K562 (cell line): ENCODE results near the gene GPR107. TPM values are rescaled to one million over a fixed set of nuclear protein-coding genes. Genes with fewer than 3 reads are reported as not detected.

Experiments used
- ATAC-seq: fragments of 200-7000 bp; cut with Tn5 transposase; 3 replicates; pipeline ENCODE4 v1.9.1; 2020; ENCODE audit warnings: moderate library complexity
- BruUV-seq: library from RNA; stranded (reverse); fragments of 400-500 nt; replicated peaks from 2 replicates; lab custom pipeline; 2021; lab: Mats Ljungman, UMichigan
- CTCF ChIA-PET: fragments of 300-600 bp; formaldehyde crosslinking; extraction: SDS; loops from one replicate; lab custom pipeline; 2021; ENCODE audit warnings: low intra/inter-chr PET ratio; lab: Yijun Ruan, JAX
- POLR2A ChIA-PET: fragments of 300-600, 350-650 bp; sonication (Branson Sonifier 250); formaldehyde crosslinking; extraction: SDS; loops from one replicate; lab custom pipeline; 2021; ENCODE audit warnings: antibody characterized with exemption, inconsistent platforms; lab: Yijun Ruan, JAX
- DNase-seq, 4 experiments: peaks; one replicate each; pipeline versions ENCODE4 v3.0.0 to v3.0.0-alpha.2; 2011 to 2018; ENCODE audit warnings: low spot score in 3 of 4, mixed read lengths in 3 of 4; ENCODE audit errors: extremely low read depth in 1 of 4
- FAIRE-seq: peaks from 2 replicates; lab custom pipeline; 2011; peaks lifted over from hg19 to GRCh38; lab: Jason Lieb, UNC
- H2AFZ ChIP-seq: 2 replicates; pipeline ENCODE4 v1.6.0; 2011; ENCODE audit warnings: low read depth, low read length, control low read depth, inconsistent platforms
- H3K27ac ChIP-seq: fragments of 200-600 bp; 3 replicates; pipeline ENCODE4 v1.8.0; 2011; ENCODE audit warnings: low read depth, mild to moderate bottlenecking, control low read depth, inconsistent platforms, low read length, moderate library complexity, mixed read lengths; ENCODE audit errors: extremely low read depth
- H3K27me3 ChIP-seq, 2 experiments: fragments of 300-600 bp in 1 of 2; 2 replicates in 1 of 2; 3 replicates in 1 of 2; pipeline versions ENCODE4 v1.6.0 to v1.8.0; 2011; ENCODE audit warnings: inconsistent platforms in 2 of 2, low read length in 2 of 2, mild to moderate bottlenecking in 1 of 2, mixed read lengths in 1 of 2, moderate library complexity in 1 of 2; ENCODE audit not compliant: control insufficient read depth in 2 of 2, insufficient read depth in 2 of 2
- H3K36me3 ChIP-seq: fragments of 300-600 bp; 3 replicates; pipeline ENCODE4 v1.8.0; 2011; ENCODE audit warnings: mild to moderate bottlenecking, low read length, inconsistent platforms; ENCODE audit not compliant: control insufficient read depth, insufficient read depth
- H3K4me1 ChIP-seq, 2 experiments: fragments of 200-600 bp in 1 of 2; replicated peaks in 1 of 2; 2 replicates in 1 of 2; 3 replicates in 1 of 2; pipeline versions ENCODE4 v1.5.1 to v1.8.0; 2011; ENCODE audit warnings: inconsistent platforms in 2 of 2, low read length in 2 of 2, mild to moderate bottlenecking in 1 of 2, mixed read lengths in 1 of 2, moderate library complexity in 1 of 2; ENCODE audit not compliant: control insufficient read depth in 2 of 2, insufficient read depth in 2 of 2
- H3K4me2 ChIP-seq: 2 replicates; pipeline ENCODE4 v1.6.1; 2011; ENCODE audit warnings: low read length, control low read depth, inconsistent platforms, mixed read lengths; ENCODE audit not compliant: insufficient read depth
- H3K4me3 ChIP-seq: fragments of 200-600 bp; sonication (generic), shearing (Covaris generic); 2 replicates; pipeline ENCODE4 v1.5.1; 2016; ENCODE audit warnings: control low read depth, inconsistent platforms
- H3K79me2 ChIP-seq: fragments of 200-600 bp; 3 replicates; pipeline ENCODE4 v1.8.0; 2011; ENCODE audit warnings: low read length, inconsistent platforms; ENCODE audit not compliant: control insufficient read depth, insufficient read depth
- H3K9ac ChIP-seq, 2 experiments: 2 replicates each; pipeline versions ENCODE4 v1.6.0 to v1.6.1; 2011; ENCODE audit warnings: low read depth in 2 of 2, low read length in 2 of 2, control low read depth in 1 of 2, inconsistent platforms in 1 of 2, mild to moderate bottlenecking in 1 of 2, mixed read lengths in 1 of 2; ENCODE audit not compliant: insufficient read depth in 1 of 2
- H3K9me1 ChIP-seq: one replicate; pipeline ENCODE4 v1.6.0; 2011; ENCODE audit warnings: inconsistent platforms, mild to moderate bottlenecking, low read length, moderate library complexity; ENCODE audit not compliant: control insufficient read depth, insufficient read depth
- H3K9me3 ChIP-seq: replicated peaks from 2 replicates; pipeline ENCODE4 v1.5.1; 2011; ENCODE audit warnings: low read depth, low read length, inconsistent platforms; ENCODE audit not compliant: control insufficient read depth, insufficient read depth
- H4K20me1 ChIP-seq: replicated peaks from 2 replicates; pipeline ENCODE4 v1.6.1; 2011; ENCODE audit warnings: low read length, inconsistent platforms, mixed read lengths; ENCODE audit not compliant: control insufficient read depth, insufficient read depth
- ARID1B ChIP-seq: fragments of 450-650 bp; IDR thresholded peaks from 2 replicates; pipeline ENCODE4 v1.6.1; 2016; ENCODE audit warnings: antibody characterized with exemption, mild to moderate bottlenecking, inconsistent platforms
- ARID4B ChIP-seq: sonication (generic); formaldehyde crosslinking; IDR thresholded peaks from 2 replicates; pipeline ENCODE4 v1.8.0; 2022; ENCODE audit warnings: mild to moderate bottlenecking, missing genetic modification reagents
- HMGXB4 ChIP-seq: sonication (generic); formaldehyde crosslinking; IDR thresholded peaks from 2 replicates; pipeline ENCODE4 v1.8.1; 2023; ENCODE audit warnings: mild to moderate bottlenecking, missing genetic modification reagents
- MXD1 ChIP-seq: fragments of 250-450 bp; sonication (Bioruptor Pico); IDR thresholded peaks from 2 replicates; pipeline ENCODE4 v1.8.0; 2021; ENCODE audit warnings: borderline replicate concordance, mild to moderate bottlenecking, moderate library complexity; ENCODE audit not compliant: poor library complexity, severe bottlenecking
- NBN ChIP-seq: fragments of 450-650 bp; IDR thresholded peaks from 2 replicates; pipeline ENCODE4 v1.6.1; 2016; ENCODE audit warnings: low read depth, mild to moderate bottlenecking
- NFE2L1 ChIP-seq: fragments of 450-650 bp; IDR thresholded peaks from 2 replicates; pipeline ENCODE4 v1.6.1; 2016; ENCODE audit warnings: missing genetic modification characterization, low read depth, mild to moderate bottlenecking, missing compliant biosample characterization, moderate library complexity, borderline replicate concordance
- RBFOX2 ChIP-seq: fragments of 200-400 bp; formaldehyde crosslinking; IDR thresholded peaks from 2 replicates; pipeline ENCODE4 v1.6.1; 2017; ENCODE audit warnings: low read depth, mild to moderate bottlenecking, low read length, moderate library complexity
- SRF ChIP-seq, 2 experiments: fragments of 250-450, 450-650 bp in 1 of 2; sonication (Bioruptor Pico) in 1 of 2; sonication (generic) in 1 of 2; formaldehyde crosslinking; IDR thresholded peaks; 2 replicates each; pipeline versions ENCODE4 v1.5.0 to v1.5.1; 2020 to 2022; ENCODE audit warnings: mild to moderate bottlenecking in 1 of 2, missing genetic modification reagents in 1 of 2
- ZFP91 ChIP-seq: sonication (generic); formaldehyde crosslinking; IDR thresholded peaks from 2 replicates; pipeline ENCODE4 v1.8.0; 2022; ENCODE audit warnings: mild to moderate bottlenecking, missing genetic modification reagents
- ZNF436 ChIP-seq: fragments of 250-450, 450-650 bp; sonication (Bioruptor Pico); formaldehyde crosslinking; IDR thresholded peaks from 2 replicates; pipeline ENCODE4 v1.7.0; 2020; ENCODE audit warnings: mild to moderate bottlenecking
- WGBS: fragments of 100-300 bp; shearing (Covaris generic); methylation state at CpG from one replicate; pipeline ENCODE4 v1.1.6; 2016; ENCODE audit warnings: low coverage, mixed read lengths; ENCODE audit not compliant: insufficient coverage; ENCODE audit errors: missing lambda C conversion rate; 5-methylcytosine and 5-hydroxymethylcytosine counted together
- in situ Hi-C: fragments of 300-500 bp; cut with MboI; formaldehyde crosslinking; loops from 4 replicates; pipeline ENCODE4 v1.15.0; 2018; ENCODE audit warnings: inconsistent platforms, mixed read lengths
- intact Hi-C: fragments of 100-400 bp; cut with micrococcal nuclease; formaldehyde crosslinking; loops from 2 replicates; pipeline ENCODE4 v1.14.2; 2022
- polyA plus RNA-seq, 8 experiments: library from polyadenylated mRNA; depleted of rRNA in 4 of 8; stranded (reverse) in 5 of 8; unstranded in 3 of 8; fragments of >200 nt; fragmentation: Nextera tagmentation in 2 of 8; fragmentation: Illumina TruSeq in 1 of 8; extraction: Ambion mirVana in 2 of 8; extraction: Trizol in 1 of 8; gene quantifications; 2 replicates each; pipeline versions ENCODE4 v1.2.1 to v1.2.3, GENCODE V29; 2011 to 2014; ENCODE audit warnings: inconsistent platforms in 1 of 8, missing spikeins in 1 of 8
- total RNA-seq, 7 experiments: library from RNA; depleted of rRNA in 6 of 7; stranded (reverse); fragments of >200 nt in 6 of 7; fragmentation: Illumina TruSeq in 2 of 7; extraction: Trizol in 2 of 7; gene quantifications; 2 replicates each; pipeline versions ENCODE4 v1.2.1 to v1.2.3, GENCODE V29; 2011 to 2021; ENCODE audit warnings: low replicate concordance in 1 of 7

The GPR107 gene
- total and polyA plus RNA-seq, 9 of the 15 experiments (the other 6 are each of a cell fraction or from before 2014, with no cell fraction given), result 3.2 to 34.6 (median 14.4) TPM

- no peaks in the 10 kb centered on the region for H3K9me1 ChIP-seq
- H3K27me3 ChIP-seq, result no peaks in the 10 kb centered on the region
- intact Hi-C loops (no loop called here), in situ Hi-C loops (no loop called here)
- ATAC-seq (no peak), DNase-seq (no peak)
- no peak overlapping the region for H3K4me2 ChIP-seq
- H3K9me3 ChIP-seq, result no peaks in the 10 kb centered on the region
- no peak overlapping the region for H2AFZ ChIP-seq
- no peaks in the 10 kb centered on the region for H3K79me2 ChIP-seq
- ChIA-PET CTCF (no interaction called here), POLR2A (interaction anchor here (0.6 to 1.2 kb wide), 2 partner anchors 9 to 234 kb away, joined by 4 read pairs; no protein-coding TSS in a partner anchor)
- peaks cover 3 to 5% of the 10 kb centered on the region in 2 experiments; a peak in 4 of 5 replicates for H3K4me1 ChIP-seq
- BruUV-seq, result no TSS peak
- H3K27ac ChIP-seq, result no peak overlapping the region
- 84% methylated on average over 14 of the region's 14 CpGs for WGBS
- no peak overlapping the region; a peak in 1 of 4 replicates for H3K9ac ChIP-seq
- H3K4me3 ChIP-seq, result no peak overlapping the region
- peaks cover 39% of the 10 kb centered on the region; the same call in 2 of the 3 replicates for H3K36me3 ChIP-seq
- TF ChIP-seq ARID1B (no peak), HMGXB4 (CRISPR knock-in tag) (no peak), NFE2L1 (tag) (no peak), ZFP91 (CRISPR knock-in tag) (no peak), SRF (CRISPR knock-in tag; IDR thresholded peaks at IDR 0.05) (no peak), NBN (no peak), RBFOX2 (no peak), ZNF436 (CRISPR knock-in tag) (no peak), ARID4B (CRISPR knock-in tag) (no peak), MXD1 (CRISPR knock-in tag) (no peak)
- TF ChIP-seq, all 486 proteins: peak for 0
- no peaks in the 10 kb centered on the region for H4K20me1 ChIP-seq
- FAIRE-seq, result peak; percentile 61
Observed at GRCh38 chr9:130119519-130120298, 66.0 kb downstream of the GPR107 start.
